ENCODE results near the gene OR1F1.
"Not testable (repeated sequence)": the region's sequence is repeated elsewhere in the genome, so short reads cannot be mapped to it uniquely, and the experiment has no call there.

Gene OR1F1

DNA sequence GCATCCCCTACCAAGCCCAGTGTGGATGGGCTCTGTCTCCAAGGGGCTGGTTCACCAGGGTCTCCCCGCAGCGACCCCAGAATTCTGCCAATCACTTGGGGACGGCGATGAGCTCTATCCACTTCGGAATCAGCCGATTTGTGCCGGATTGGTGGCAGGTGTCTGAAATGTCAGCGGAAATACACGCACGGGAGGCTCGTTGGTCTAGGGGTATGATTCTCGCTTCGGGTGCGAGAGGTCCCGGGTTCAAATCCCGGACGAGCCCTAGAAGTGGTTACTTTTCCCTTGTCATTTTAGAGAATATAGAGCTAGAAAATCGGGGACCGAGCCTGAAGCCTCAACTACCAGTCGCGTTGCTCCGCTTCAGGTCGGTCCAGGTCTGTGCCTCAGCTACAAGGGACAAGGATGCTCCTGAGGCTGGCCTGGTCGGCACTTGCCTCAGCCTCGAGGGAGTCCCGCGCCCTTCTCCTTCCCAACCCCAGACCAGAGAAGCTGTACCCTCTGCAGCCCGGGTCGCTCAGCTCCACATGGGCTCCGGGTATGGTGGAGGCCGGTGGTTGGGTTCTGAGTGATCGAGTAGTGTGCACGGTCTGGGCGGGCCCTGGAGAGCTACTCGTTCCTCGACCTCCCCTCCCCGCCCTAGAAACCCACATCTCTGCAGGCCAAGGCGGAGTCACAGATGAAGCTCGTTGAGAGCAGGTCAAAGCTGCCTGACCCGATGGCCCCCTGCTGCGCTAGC is 16.0 kb upstream of the OR1F1 start:
- DNase-seq (ENCODE audit: insufficient read length, low spot score) (no peak), FAIRE-seq (peak; percentile 82)

DNA sequence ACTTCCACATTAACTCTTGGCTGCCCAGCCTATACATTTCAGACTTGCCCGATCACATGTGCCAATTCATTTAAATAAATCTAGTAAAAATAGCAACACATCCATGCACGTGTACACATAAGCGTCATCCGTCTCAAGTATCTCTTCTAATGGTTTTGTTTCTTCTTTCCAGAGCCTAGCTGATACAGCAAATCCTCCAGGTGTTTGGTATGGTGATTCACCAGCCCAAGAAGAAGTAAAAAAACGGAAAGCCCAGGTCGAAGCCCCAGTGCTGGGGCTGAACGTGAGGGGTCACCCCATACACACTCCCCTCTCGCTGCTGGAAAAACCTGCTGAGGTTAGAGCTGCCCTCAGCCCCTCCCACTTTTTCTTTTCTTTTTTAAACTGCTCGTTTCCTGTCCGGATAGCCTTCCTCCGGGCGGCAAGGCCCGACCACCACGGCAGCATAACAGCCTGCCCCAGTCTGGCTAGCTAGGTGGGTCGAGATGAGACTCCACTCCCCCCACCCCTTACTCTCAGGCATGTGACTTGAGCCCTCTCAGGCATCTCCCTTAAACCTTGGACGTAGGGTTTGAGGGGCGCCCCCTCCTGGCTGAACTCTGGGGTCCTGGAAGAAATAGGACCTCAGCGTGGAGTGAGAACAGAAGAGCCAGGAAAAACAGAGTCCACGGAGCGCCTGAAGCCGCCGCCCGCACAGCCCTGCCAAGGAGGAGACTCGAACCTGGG is 13.9 kb upstream of the OR1F1 start:
- DNase-seq (ENCODE audit: insufficient read length, low spot score), result no peak
- peak; percentile 68 for FAIRE-seq

DNA sequence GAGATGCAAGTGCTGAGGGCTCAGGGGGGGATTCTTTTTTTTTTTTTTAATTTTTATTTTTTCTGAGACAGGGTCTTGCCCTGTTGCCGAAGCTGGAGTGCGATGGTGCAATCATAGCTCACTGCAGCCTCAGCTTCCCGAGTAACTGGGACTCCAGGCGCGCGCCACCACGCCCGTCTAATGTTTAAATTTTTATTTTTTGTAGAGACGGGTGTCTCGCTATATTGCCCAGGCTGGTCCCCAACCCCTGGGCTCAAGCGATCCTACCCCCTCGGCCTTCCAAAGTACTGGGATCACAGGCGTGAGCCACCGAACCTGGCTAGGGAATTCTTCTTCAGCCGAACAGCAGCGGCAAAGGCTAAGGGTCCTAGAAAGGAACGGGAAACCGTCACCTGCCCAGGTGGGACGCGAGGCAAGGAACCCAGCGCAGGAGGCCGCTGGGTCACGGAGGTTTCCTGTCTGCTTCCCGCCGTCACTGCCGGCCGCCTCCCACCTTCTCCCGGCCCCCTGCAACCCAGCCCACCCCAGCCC is 13.3 kb upstream of the OR1F1 start:
- FAIRE-seq (no peak), DNase-seq (ENCODE audit: insufficient read length, low spot score) (no peak)

- DNase-seq (ENCODE audit: insufficient read length, low spot score) (no peak), FAIRE-seq (peak; percentile 64)
These were observed 12.6 kb upstream of the OR1F1 start for GRCh38 chr16:3175157-3176093.

- no peak for FAIRE-seq
- no peak for DNase-seq (ENCODE audit: insufficient read length, low spot score)
These were observed 8.4 kb upstream of the OR1F1 start for GRCh38 chr16:3179651-3180050.

GRCh38 chr16:3180445-3180878 is 7.5 kb upstream of the OR1F1 start:
- no peak for FAIRE-seq
- DNase-seq (ENCODE audit: insufficient read length, low spot score), result no peak

DNA sequence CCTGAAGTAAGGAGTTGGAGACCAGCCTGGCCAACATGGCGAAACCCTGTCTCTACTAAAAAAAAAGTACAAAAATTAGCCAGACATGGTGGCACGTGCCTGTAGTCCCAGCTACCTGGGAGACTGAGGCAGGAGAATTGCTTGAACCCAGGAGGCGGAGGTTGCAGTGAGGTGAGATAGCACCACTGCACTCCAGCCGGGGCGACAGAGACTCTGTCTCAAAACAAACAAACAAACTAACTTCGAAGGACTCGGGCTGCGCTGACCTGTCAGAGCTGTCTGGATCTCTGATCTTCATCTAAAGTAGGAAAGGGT is 5.8 kb upstream of the OR1F1 start:
- DNase-seq (ENCODE audit: insufficient read length, low spot score); FAIRE-seq: not testable (repeated sequence)

DNA sequence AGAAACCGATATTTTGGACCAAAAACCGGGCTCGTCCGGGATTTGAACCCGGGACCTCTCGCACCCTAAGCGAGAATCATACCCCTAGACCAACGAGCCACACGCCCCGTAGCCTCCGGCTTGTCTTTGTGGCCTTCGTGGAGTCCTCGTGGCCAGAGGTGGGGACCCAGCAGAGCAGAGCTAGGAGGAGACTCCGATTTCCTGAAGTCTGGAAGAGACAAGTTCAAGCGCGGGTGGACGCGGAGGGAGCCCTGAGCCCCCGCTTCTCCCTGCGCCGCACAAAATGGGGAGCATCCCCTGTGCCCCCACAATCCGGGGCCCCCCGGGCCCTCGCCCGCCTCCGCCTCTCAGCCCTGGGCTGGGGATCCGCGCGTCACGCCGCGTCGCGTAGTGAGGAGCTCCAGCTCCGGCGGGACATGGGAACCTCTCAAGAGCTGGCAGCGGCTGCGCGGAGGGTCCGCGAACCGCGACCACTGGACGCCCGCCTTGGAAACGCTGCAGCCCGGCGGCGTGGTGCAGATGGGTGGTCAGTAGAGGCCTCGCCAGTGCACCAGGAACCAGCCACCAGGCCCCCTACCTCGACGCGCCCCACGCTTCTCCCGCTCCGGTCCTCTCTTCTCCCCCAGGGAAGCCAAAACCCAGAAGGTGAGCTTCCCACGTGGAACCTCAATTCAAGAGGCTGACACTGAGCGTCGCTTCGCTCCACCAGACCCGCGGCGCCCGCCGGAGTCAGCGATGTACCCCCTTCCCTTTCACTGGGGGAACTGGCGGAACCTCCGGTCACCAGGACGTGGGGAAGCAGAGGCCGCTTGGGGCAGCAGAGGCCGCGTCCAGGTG is 5.2 kb upstream of the OR1F1 start:
- FAIRE-seq (no peak), DNase-seq (ENCODE audit: insufficient read length, low spot score) (no peak)

GRCh38 chr16:3183445-3184139 is 4.4 kb upstream of the OR1F1 start:
- DNase-seq (ENCODE audit: insufficient read length, low spot score), result no peak

DNA sequence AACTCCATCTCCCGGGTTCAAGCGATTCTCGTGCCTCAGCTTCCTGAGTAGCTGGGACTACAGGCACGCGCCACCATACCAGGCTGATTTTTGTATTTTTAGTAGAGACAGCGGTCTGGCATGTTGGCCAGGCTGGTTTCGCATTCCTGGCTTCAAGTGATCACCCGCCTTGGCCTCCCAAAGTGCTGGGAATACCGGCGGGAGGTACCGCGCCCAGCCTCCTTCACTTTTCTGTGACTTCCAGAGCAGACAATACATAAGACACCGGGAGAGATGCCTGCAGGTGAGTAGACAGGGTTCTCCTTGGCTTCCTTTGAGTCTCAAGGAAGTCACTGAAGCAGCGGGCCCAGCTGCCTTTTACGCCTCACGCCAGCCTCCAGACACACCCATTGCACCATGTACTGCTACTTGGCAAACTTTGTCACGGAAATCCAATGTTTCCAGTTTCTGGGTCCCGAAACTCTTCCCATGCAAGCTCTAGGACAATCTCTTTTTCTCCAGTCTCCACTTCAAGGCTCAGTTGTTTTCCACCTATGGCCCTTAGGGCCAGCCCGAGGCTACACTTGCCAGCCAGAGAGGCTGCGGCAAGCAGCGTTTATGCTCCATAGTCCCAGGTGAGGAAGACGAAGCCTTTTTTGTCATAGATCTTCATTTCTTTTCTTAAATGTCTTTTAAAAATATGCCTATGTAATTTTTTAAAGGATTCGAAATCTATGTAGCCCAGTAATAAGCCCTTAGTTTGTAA is 886 bp upstream of the OR1F1 start:
- no peak for FAIRE-seq
- no peak for DNase-seq (ENCODE audit: insufficient read length, low spot score)

More at GRCh38 chr16:3183445-3184139, 4.4 kb upstream of the OR1F1 start:
- no peak for FAIRE-seq

- FAIRE-seq, result no peak
These were observed 596 bp downstream of the OR1F1 start for GRCh38 chr16:3188675-3188924.

DNA sequence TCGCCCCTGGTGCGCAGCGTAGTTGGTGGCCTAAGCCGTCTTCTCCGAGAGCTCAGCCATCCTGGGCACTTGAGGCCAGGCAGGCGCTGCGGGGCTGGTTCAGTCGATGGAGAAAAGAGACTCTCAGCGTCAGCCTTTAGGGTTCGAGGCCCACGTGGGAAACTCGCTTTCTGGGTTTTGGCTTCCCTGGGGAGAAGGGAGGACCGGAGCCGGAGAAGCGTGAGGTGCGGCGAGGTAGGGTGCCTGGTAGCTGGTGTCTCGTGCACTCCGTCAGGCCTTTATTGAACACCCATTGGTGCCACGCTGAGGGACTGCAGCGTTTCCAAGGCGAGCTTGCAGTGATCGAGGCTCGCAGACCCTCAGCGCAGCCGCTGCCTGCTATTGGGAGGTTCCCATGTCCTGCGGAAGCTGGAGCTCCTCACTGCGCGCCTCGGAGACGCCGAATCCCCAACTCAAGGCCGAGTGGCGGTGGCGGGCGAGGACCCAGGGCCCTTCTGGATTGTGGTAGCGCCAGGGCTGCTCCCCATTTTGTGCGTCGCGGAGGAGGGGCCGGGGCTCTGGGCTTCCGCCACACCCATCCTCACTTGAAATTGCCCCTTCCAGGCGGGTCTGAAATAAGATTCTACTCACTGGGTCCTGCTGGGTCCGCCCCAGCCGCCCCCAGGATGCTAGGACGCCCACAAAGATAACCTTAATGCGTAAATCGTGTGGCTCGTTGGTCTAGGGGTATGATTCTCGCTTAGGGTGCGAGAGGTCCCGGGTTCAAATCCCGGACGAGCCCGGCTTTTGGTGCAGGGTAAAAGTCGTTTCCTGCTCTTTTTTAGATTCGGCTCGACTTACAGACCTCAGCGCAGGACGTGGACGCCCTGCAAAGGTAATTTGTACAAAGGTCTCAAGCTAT is 1.2 kb downstream of the OR1F1 start:
- DNase-seq (ENCODE audit: insufficient read length, low spot score) (no peak), FAIRE-seq (peak; percentile 63)

More at GRCh38 chr16:3188675-3188924, 596 bp downstream of the OR1F1 start:
- DNase-seq (ENCODE audit: insufficient read length, low spot score), result no peak

DNA sequence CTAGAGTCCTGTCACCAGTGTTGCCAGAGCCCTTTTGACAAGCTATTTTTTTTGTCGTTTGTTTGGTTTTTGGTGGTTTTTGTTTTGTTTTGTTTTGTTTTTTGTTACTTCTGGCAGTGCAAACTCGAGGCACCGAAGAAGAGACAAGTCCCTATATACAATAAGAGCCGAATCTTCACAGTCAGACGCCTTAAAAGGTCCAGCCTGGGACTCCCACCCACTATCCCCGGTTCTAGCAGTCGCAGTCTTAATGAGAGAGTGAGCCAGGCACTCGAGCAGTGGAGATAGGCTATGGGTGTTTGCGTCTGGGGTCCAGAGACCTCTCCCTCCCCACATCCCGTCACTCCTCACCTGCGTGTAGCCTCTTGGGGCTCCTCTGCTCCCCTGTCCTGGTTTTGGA is 1.9 kb downstream of the OR1F1 start:
- no peak for FAIRE-seq

DNA sequence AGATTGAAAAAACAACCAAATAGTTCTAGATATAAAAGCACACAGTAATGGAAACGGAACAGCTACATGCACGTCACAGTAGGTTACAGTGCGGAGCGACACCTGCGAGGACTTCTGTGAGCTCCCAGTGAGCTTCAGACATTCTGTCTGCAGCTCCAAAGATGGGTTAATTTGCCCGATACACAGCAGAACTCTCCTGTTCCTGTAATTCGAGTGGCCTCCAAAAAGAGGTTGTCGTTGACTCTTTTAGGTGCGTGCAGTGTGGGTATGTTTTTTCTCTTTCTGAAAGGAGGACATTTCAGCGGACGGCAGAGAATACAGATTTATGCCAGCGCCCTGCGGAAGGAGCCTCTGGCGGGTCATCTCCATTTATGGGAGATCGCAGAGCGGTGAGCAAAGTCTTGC is 2.9 kb downstream of the OR1F1 start:
- DNase-seq (ENCODE audit: insufficient read length, low spot score), result no peak
- FAIRE-seq, result no peak

More for the DNA sequence above, 1.9 kb downstream of the OR1F1 start:
- DNase-seq (ENCODE audit: insufficient read length, low spot score), result no peak

DNA sequence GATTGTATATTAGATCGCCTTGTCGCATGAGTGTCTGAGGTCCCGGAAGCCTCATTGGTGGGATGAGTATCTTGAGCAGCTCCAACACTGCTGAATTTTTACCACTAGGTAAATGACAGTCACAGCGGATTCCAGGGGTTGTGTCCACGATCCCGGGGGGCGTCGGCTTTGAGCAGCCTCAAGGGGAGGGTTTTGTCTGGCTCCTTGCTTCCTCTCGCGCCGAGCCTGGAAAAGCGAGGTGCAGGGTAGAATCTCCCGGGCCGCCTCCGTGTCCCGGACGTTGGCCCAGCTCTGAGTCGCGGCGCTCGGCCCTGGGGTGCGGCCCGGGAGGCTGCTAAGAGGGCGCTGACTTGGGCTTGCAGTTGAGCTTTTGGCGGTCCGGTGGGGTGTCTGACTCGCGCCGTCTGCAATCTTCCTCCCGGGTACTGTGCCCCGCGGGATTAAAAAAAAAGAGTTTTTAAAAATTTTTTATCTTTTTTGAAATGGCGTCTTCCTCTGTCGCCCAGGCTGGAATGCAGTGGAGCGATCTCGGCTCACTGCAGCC is 4.5 kb downstream of the OR1F1 start:
- DNase-seq (ENCODE audit: insufficient read length, low spot score), result no peak

GRCh38 chr16:3193221-3194212 is 5.5 kb downstream of the OR1F1 start:
- DNase-seq (ENCODE audit: insufficient read length, low spot score) (no peak), FAIRE-seq (no peak)

More for the DNA sequence above, 4.5 kb downstream of the OR1F1 start:
- FAIRE-seq, result no peak

GRCh38 chr16:3194792-3195191 is 6.8 kb downstream of the OR1F1 start:
- FAIRE-seq, result no peak
- DNase-seq (ENCODE audit: insufficient read length, low spot score), result no peak
